Tibial artery (tissue), 4 donors: ENCODE measurements around the gene ARHGAP12.

Source experiments
- DNase-seq, 2 donors: peaks; one replicate each; pipeline ENCODE4 v3.0.0-alpha.2; 2019
- H3K27ac ChIP-seq, 2 donors: fragments of 200-600 bp; sonication (generic) in 1 of 2; 1 replicate in 1 of 2; 2 replicates in 1 of 2; pipeline ENCODE4 v1.5.1; 2018 to 2019; ENCODE audit warnings: mild to moderate bottlenecking in 1 of 2
- H3K27me3 ChIP-seq, 2 donors: fragments of 200-600 bp; sonication (generic) in 1 of 2; one replicate each; pipeline versions ENCODE4 v1.5.1 to v1.6.0; 2016 to 2019
- H3K36me3 ChIP-seq, 3 donors: fragments of 200-600 bp; sonication (generic) in 2 of 3; one replicate each; pipeline ENCODE4 v1.5.1; 2016 to 2019; ENCODE audit warnings: mild to moderate bottlenecking in 2 of 3
- H3K4me1 ChIP-seq, 4 donors: fragments of 200-600 bp; sonication (generic) in 2 of 4; 1 replicate in 3 of 4; 2 replicates in 1 of 4; pipeline ENCODE4 v1.5.1; 2016 to 2019
- H3K4me3 ChIP-seq, 2 donors: fragments of 200-600 bp; sonication (generic) in 1 of 2; 1 replicate in 1 of 2; 2 replicates in 1 of 2; pipeline ENCODE4 v1.5.1; 2018 to 2019; ENCODE audit warnings: mild to moderate bottlenecking in 2 of 2
- H3K9me3 ChIP-seq, 3 donors: fragments of 200-600 bp; sonication (generic) in 1 of 3; one replicate each; pipeline ENCODE4 v1.5.1; 2016 to 2019
- CTCF ChIP-seq, 2 experiments: fragments of 200-600 bp in 1 of 2; fragments of 450-650 bp in 1 of 2; IDR thresholded peaks; one replicate each; pipeline ENCODE4 v1.5.1; 2017 to 2019; ENCODE audit warnings: antibody characterized with exemption in 2 of 2, mild to moderate bottlenecking in 1 of 2, moderate library complexity in 1 of 2
- intact Hi-C: fragments of 100-400 bp; cut with DNase I; formaldehyde crosslinking; loops from one replicate; pipeline ENCODE4 v1.15.0; 2023; ENCODE audit warnings: low total_unique reads

Gene ARHGAP12

DNA sequence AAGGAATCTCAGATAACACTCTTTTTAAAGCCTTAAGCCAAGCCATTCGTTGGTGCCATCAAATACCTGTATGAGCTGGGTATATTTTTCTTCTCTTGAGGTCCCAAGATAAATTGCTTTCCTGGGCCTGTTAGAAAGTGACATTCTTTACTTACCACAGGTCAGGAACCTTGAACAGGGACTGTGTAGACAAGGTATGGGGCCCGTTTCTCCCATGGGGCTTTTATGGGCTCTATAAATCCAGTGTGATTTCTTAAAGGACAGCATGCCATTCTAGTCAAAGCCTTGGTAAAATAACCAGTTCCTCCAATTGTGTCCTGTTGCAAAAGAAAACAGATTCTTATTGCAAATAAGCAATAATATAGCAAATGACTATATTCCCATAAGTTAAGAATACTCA lies 24.8 kb upstream of the ARHGAP12 start:
- no peak for DNase-seq
- peaks cover 0 to 7% (median 0%) of the 10 kb centered on the region in 3 donors for H3K9me3 ChIP-seq
- H3K4me1 ChIP-seq, result no peaks in the 10 kb centered on the region
- no peak overlapping the region for H3K27ac ChIP-seq
- intact Hi-C loops, result no loop called here
- no peaks in the 10 kb centered on the region for H3K27me3 ChIP-seq
- TF ChIP-seq CTCF (IDR thresholded peaks at IDR 0.05), result no peak
- H3K4me3 ChIP-seq, result no peak overlapping the region
- H3K36me3 ChIP-seq, result no peaks in the 10 kb centered on the region

GRCh38 chr10:31953080-31953479 lies 24.4 kb upstream of the ARHGAP12 start:
- no peak for DNase-seq
- Histone ChIP-seq H3K27me3 (no peaks in the 10 kb centered on the region), H3K4me3 (no peak overlapping the region), H3K4me1 (peaks cover 0 to 3% (median under 1%) of the 10 kb centered on the region in 4 donors), H3K36me3 (no peaks in the 10 kb centered on the region), H3K27ac (no peak overlapping the region), H3K9me3 (peaks cover 0 to 7% (median 0%) of the 10 kb centered on the region in 3 donors)
- intact Hi-C loops, result no loop called here
- TF ChIP-seq CTCF (IDR thresholded peaks at IDR 0.05), result no peak

DNA sequence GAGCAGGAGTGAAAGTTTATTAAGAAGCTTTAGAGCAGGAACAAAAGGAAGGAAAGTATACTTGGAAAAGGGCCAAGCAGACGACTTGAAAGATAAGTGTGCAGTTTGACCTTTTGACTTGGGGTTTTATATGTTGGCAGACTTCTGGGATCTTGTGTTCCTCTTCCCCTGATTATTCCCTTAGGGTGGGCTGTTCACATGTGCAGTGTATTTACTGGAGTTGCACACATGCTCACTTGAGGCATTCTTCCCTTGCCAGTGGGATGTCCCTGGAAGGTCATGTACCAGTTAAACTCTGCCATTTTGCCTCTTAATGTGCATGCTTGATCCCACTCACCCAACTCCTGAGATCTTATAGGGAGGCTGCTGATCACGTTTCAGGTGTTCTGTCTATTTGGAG lies 23.4 kb upstream of the ARHGAP12 start:
- no peaks in the 10 kb centered on the region for H3K27me3 ChIP-seq
- no peak for TF ChIP-seq CTCF (IDR thresholded peaks at IDR 0.05)
- no peak overlapping the region for H3K4me3 ChIP-seq
- no peaks in the 10 kb centered on the region for H3K36me3 ChIP-seq
- no peak for DNase-seq
- H3K9me3 ChIP-seq, result peaks cover 0 to 7% (median 0%) of the 10 kb centered on the region in 3 donors
- H3K4me1 ChIP-seq, result peaks cover 0 to 11% (median 6%) of the 10 kb centered on the region in 4 donors
- no peak overlapping the region for H3K27ac ChIP-seq
- intact Hi-C loops, result no loop called here

DNA sequence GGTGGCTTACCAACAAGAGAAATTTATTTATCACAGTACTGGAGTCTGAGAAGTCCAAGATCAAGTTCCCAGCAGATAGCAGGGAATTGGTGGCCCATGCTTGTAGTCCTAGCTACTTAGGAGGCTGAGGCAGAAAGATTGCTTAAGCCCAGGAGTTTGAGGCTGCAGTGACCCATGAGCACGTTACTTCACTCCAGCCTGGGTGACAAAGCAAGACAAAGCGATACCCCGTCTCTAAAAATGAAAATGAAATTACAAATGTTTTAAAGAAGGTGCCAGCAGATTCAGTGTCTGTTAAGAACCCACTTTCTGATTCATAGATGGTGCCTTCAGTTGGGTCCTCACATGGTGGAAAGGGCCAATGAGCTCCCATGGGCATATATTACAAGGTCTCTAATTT lies 20.6 kb upstream of the ARHGAP12 start:
- peaks cover 0 to 17% (median 9%) of the 10 kb centered on the region in 4 donors for H3K4me1 ChIP-seq
- H3K27ac ChIP-seq, result no peak overlapping the region
- H3K9me3 ChIP-seq, result no peaks in the 10 kb centered on the region
- TF ChIP-seq CTCF (IDR thresholded peaks at IDR 0.05), result no peak
- no peaks in the 10 kb centered on the region for H3K27me3 ChIP-seq
- no peak overlapping the region for H3K4me3 ChIP-seq
- intact Hi-C loops, result loop anchor here (10.0 kb wide), 1 partner anchor 84 kb away; no protein-coding TSS in a partner anchor
- H3K36me3 ChIP-seq, result no peaks in the 10 kb centered on the region
- no peak for DNase-seq

DNA sequence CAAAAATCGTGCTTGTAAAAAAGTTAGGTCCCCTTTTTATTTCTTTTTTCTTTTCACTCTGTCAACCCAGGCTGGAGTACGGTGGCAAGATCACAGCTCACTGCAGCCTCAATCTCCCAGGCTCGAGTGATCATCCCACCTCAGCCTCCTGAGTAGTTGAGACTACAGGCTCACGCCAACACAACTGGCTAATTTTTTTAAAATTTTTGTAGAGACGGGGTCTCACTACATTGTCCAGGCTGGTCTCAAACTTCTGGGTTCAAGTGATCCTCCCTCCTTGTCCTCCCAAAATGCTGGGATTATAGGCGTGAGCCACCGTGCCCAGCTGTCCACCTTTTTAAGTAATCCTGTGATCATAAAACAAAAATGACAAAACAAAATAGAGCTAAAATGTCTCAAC lies 19.4 kb upstream of the ARHGAP12 start:
- intact Hi-C loops, result loop anchor here (10.0 kb wide), 1 partner anchor 83 kb away; no protein-coding TSS in a partner anchor
- peak overlapping the region; percentile 30 to 37 for H3K4me3 ChIP-seq
- peak overlapping the region; percentile 49 to 63 for H3K27ac ChIP-seq
- TF ChIP-seq CTCF (IDR thresholded peaks at IDR 0.05), result no peak
- H3K36me3 ChIP-seq, result no peaks in the 10 kb centered on the region
- no peaks in the 10 kb centered on the region for H3K27me3 ChIP-seq
- H3K9me3 ChIP-seq, result no peaks in the 10 kb centered on the region
- peaks cover 0 to 17% (median 9%) of the 10 kb centered on the region in 4 donors for H3K4me1 ChIP-seq
- no peak for DNase-seq
